Dermis blood vessel endothelial cell (primary cell): ENCODE measurements around the gene LAMC3. TPM values are rescaled to one million over a fixed set of nuclear protein-coding genes. Genes with fewer than 3 reads are reported as not detected.
A peak's percentile ranks its signal among the peaks of the same experiment; 100 is the strongest.
"Not testable (repeated sequence)": the region's sequence is repeated elsewhere in the genome, so short reads cannot be mapped to it uniquely, and the experiment has no call there.

Source experiments
- DNase-seq: peaks from one replicate; pipeline ENCODE4 v3.0.0; 2010
- total RNA-seq: library from RNA; depleted of rRNA; stranded (reverse); fragments of >200 nt; gene quantifications from 2 replicates; pipeline ENCODE4 v1.2.3, GENCODE V29; 2014

Gene LAMC3
- total RNA-seq, 1 donor from 2014 or later = 0.51 TPM

DNA sequence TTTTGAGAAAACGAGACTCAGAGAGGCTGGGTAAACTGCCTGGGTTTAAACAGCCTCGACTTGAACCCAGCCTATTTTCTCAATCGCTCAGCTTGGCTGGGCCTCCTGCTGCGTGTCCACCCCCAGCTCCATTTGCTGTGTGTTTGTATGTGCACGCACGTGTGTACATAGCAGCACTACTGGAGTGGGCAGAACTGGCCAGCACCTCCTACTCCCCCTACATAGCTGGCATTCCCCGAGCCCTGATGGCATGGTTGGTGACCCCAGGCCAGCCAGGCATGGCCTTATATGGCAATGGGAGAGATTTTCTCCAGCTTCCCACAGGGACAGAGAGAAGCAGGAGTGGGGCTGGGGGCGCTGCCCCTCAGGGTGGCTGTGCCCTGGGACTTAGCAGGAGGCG is 91.5 kb downstream of the LAMC3 start:
- DNase-seq = no peak

DNA sequence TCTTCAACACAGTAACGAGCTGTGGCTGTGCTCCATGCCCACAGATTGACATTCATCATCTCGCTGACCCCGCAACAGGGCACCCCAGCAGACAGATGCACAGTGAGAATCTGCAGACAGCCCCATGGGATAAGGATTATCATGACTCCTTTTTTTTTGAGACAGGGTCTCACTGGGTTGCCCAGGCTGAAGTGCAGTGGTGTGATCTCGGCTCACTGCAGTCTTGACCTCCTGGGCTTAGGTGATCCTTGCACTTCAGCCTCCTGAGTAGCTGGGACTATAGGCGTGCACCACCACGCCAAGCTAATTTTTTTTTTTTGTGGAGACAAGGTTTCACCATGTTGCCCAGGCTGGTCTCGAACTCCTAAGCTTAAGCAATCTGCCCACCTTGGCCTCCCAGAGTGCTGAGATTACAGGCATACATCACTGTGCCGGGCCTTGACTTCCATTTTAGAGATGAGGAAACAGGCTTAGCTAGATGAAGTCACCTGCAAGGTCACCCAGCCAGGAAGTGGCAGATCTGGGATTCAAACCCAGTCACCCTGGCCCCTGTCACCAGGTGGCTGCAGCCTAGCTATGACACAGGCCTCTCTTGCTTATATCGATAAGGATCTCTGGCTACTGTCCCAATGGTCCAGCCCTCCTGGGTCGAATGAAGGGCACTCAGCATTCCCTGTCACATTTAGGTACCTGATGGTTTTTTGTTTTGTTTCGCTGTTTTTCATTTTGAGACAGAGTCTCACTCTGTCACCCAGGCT is 92.4 kb downstream of the LAMC3 start:
- no peak for DNase-seq

DNA sequence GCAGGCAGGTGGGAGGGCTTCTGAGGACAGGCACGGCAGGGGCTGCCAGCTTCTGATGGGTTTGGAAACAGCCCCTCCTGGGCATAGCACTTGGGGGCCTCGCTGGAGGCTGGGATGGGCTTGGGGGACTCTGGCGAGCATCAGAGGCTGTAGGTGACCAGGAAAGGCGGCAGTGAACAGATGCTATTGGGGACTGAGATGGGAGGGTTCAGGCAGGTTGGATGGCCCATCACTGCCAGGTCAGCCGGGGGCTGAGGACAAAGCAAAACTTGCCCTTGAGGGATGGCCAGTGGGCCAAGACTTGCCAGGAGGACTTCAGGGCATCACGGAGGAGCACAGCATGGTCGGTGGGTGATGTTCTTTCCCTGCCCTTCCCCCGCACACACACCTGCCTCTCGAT is 94.0 kb downstream of the LAMC3 start:
- no peak for DNase-seq

DNA sequence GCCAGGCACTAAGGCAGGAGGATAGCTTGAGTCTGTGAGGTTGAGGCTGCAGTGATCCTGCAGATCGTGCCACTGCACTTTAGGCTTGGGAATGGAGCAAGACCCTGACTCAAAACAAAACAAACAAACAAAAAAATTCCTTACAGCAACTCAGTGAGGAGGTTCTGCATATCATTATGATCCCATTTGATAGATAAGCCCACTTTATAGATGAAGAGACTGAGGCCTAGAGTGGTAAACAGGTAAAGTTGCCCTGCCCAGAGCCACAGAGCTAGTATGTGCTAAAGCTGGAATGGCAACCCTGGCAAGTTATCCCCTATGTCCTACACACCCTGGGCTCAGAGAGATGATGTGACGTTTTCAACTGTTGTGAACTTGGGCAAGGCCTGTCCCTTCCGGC is 94.6 kb downstream of the LAMC3 start:
- DNase-seq = no peak

DNA sequence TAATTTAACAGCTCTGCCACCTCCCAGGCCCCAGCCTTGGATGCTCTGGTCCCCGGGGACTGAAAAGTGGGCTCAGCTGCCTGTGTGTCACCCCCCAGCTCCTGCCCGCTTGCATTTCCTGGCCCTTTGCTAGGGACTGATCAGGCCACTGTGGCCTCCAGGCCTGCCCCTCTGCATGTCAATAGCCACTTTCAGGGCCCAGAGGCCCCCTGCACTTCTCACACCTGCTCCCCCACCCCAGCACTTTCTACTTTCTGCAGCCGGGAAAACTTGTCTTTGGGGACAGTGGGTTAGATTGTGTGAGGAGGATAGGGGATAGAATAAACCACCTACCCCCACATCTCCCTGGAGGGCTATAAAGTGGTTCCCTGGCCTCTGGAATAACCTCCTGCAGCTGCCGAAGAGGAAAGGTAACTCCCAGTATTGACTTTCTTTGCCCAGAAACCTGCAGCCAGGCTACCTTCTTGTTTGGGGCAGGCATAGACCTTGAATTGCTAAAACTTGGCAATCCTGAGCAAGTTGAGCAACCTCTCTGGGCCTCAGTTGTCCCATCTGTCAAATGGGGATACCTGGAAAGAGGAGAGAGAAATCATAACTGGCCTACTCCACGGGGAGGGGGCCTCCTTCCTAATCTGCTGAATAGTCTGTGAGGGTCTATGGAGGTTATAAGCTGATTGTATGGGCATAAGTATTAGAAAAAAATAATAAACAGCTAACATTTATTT is 95.2 kb downstream of the LAMC3 start:
- no peak for DNase-seq

DNA sequence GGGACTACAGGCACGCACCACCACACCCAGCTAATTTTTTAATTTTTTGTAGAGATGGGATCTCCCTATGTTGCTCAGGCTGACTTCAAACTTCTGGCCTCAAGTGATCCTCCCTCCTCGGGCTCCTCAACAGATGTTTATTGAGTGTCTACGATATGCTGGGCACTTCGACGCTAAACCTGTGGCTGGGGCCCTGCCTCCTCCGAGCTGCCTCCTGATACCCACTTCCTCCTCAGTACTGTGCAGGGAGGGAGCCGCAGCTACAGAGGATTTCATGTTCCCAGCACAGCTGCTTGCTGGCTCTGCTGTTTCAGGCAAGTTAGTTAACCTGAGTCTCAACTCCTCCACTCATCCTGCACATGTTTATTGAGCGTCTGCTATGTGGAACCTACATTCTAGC is 97.0 kb downstream of the LAMC3 start:
- no peak for DNase-seq

DNA sequence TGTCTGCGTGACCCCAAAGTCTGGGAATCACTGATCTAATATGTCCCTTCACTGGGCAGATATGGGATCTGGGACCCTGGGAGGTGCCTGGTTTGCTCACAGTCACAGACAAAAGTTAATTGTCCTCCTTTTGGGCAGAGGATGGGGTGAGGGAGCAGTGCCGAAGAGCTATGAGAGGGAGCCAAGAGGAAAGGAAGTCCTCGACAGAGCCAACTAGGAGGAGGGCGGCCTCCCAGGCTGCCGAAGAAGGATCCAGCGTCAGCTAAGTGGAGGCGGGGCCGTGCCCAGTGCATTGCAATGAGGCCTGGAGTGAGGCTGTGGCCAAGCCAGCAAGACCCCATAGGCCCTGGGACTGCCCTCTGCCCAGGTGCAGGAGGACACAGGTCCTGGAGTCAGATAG is 98.8 kb downstream of the LAMC3 start:
- no peak for DNase-seq

DNA sequence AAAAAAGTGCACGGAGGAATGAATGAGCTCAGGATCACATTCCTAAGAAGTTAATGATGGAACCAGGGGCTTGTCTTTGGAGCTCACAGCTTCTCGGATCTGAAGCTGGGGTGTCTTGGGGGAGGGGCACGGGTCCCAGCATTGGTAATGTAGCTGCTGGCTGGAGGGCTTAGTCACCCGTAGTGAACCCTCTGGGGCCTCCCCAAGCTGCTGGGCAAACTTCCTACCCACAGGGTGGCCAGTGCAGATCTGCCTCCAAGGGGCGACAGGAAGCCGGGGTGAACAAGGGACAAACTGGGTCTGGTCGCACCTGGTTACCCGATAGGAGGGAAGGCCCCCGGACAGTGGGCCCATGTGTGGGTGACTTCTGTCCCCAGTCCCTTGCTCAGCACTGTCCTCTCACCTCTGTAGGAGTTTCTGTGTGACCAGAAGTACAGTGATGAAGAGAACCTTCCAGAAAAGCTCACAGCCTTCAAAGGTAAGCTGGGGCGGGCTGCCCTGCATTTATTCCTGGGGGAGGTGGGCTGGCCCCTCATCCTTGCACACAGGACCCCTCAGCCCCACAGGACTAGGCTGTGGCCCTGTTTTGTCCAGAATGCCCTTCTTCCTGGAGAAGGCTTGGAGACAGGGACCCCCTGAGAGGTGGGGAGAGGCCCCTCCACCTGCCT is 102.3 kb downstream of the LAMC3 start:
- DNase-seq = no peak

DNA sequence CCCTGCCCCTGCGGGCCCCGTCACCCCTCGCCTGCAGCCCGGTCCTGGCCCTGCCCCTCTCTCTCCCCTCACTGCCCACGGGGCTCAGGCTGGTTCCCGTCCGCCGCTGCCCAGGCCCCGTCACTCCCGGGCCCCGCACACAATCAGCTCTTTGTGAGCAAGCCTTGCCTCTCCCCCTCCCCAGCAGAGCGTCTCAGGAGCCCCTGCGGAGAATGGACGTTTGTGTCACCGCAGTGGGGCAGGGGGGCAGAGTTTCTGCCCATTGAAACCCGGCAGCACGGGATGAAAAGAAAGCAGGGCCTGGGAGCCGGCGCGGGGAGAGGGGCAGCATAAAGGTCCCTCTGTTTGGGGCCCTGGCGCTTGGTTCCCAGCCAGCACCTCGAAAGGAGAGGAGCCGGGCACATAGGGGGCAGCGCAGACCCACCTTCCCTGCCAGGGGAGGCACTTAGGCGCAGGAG is 102.9 kb downstream of the LAMC3 start:
- no peak for DNase-seq

DNA sequence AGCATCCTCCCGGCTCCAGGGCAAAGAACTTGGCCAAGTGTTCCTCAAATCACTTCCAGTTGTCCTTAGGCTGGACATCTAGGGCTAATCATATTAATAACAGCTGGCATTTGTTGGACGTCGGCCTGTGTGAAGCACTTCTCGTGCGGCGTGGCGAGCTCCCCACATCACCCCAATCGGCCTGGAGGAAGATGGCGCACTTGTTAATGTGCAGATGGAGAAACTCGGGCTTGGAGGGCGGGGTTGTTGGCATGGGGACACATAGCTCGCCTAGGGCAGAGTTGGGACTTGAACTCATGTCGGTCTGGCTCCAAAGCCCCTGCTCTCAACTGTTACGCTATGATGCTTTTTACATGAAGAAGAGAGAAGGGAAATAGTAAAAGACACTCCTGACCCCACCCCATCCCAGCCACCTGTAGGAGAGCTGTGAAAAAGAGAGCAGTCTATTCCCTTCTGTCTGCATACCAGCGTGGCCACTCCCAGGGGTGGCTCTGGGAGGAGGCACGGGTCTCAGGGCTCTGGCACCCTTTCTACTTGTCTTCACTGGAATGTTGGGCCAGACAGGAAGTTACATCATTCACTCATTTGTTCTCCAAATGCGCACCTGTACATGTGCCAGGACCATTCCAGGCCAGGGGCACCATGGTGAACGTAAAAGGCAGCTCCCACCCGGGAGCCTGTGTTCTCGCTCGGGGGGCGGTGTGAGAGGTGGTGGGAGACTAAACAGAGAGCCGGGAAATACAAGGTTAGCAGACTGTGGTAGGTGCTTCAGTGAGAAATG is 103.6 kb downstream of the LAMC3 start:
- peak; percentile 34 for DNase-seq

DNA sequence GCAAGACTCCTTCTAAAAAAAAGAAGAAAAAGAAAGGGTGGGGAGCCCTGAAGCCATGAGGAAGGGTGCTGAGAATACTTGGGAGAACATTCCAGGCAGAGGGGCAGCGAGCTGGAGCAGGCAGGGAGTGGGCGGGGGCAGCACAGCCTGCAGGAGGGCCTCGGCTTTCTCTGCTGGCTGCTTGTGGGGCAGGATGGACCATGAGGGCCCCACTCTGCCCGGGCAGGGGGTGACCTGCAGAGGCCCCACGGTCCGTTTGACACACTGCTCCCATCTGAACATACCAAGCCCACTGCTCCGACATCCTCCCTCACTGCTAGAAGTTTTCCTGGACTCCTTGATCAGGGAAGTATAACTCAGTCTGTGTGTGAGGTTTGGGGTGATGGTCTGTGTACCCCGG is 104.7 kb downstream of the LAMC3 start:
- DNase-seq = no peak

DNA sequence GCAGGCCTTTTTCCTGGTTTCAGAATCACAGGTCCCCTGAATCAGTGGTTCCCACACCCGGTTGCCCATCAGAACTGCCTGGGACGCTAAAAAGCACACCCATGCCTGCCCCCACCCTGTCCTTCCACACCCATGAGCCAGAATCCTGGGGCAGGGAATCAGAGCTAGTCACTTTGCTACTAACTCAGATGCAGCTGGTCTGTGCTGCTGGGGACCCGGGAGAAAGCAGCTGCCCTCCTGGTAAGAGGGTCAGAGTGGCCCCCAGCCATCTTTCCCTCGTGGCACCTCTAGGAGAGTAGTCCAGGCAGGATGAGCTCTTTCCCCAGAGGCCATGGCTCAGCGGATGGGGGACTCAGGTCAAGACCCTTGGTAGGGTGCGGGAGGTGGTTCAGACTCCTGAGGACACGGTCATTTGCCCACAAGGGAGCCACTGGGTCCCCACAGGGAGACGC is 105.1 kb downstream of the LAMC3 start:
- DNase-seq = no peak

DNA sequence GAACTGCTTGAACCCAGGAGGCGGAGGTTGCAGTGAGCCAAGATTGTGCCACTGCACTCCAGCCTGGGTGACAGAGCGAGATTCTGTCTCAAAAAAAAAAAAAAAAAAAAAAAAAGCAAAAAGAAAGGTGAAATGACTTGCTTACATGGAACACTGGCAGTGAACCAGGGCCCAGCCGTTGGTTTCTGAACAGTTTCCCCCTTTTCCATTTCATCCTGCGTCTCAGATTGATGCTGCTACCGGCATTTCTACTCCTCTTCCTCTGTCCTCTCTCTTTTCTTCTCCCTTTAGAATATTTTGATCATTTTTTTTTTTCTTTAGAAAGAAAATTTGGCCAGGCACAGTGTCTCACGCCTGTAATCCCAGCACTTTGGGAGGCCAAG is 106.4 kb downstream of the LAMC3 start:
- not testable (repeated sequence) for DNase-seq

DNA sequence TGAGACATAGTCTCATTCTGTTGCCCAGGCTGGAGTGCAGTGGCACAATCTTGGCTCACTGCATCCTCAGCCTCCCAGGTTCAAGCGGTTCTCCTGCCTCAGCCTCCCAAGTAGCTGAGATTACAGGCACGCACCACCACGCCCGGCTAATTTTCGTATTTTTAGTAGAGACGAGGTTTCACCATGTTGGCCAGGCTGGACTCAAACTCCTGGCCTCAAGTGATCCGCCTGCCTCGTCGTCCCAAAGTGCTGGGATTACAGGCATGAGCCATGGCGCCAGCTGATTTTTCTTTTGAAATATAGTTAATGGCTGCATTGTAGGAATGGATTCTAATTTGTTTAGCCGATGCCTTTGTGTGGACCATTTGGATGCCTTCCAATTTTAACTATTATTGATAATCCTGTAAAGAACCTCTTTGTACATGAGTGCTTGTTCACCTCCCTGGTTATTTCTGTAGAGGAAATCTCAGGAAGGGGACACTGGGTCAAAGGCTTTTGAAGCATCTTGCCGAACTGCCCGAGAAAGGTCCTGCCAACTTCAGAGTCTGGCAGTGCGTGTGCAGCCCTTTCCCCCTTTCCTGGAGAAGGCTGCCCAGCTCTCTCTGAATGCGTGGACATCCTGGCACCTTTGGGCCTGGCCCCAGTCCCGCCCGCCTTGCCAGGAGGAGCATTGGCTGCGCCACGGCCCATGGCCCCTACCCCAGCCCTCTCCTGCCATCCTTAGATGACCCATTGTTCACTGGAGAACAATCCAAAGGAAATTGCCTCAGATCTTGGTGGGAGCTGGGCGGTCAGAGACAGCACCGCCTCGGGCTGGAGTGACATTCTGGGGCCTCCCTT is 107.5 kb downstream of the LAMC3 start:
- peak; percentile 94 for DNase-seq

DNA sequence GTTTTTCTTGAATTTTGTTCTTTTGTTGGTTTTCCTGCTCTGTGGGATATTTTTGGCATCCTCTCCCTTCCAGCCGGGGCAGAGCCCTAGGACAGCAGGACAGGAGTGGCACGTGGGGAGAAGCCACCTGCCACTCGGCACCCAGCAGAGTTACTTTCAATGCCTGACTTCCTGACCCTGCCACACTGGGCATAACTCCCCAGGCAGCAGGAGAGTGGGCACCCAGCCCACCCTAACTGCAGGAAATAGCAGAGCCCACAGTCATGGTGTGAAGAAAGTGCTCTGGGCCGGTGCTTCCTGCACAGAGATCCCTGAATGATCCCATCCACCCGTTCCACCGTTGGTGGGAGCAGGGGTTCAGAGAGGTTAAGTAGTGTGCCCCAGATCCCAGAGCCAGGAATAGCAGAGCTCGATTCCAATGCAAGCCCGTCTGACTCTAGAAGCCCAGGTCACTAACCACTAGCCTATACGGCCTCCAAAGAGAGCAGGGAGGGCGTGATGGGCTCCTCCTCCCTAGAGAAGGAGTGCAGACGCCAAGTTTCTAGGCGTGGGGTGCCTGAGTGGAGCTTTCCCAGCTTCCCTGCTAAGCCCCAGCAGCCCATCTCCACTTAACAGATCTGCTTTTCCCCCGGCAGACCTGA is 108.3 kb downstream of the LAMC3 start:
- peak; percentile 91 for DNase-seq

DNA sequence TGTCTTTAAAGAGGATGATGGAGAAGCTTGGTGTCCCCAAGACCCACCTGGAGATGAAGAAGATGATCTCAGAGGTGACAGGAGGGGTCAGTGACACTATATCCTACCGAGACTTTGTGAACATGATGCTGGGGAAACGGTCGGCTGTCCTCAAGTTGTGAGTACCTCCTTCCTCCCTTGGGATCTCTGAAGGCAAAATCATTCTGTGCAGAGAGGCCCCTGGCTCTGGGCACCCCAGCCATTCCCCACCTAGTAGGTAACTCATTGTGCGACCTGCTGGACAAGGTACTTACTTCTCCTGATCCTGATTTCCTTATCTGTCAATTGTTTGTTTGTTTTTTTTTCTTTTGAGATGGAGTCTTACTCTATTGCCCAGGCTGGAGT is 108.8 kb downstream of the LAMC3 start:
- DNase-seq = no peak

DNA sequence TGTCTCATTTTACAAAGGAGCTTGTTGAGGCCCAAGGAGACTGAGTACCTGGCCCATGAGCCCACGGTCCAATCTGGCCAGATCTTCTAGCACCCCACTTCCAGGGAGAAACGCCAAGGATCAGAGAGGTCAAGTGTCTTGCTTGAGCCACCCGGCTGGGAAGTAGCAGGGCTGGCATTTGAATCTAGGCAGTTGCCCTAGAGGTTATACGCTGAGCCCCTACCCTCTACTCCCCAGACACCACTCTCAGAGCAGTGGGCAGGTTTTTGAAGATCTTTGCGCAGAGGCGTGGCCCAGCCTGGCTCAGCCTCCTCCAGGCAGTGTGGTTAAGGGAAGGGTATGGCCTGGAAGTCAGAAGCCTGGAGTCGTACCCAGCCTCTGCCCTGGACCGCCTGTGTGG is 110.6 kb downstream of the LAMC3 start:
- DNase-seq = no peak

DNA sequence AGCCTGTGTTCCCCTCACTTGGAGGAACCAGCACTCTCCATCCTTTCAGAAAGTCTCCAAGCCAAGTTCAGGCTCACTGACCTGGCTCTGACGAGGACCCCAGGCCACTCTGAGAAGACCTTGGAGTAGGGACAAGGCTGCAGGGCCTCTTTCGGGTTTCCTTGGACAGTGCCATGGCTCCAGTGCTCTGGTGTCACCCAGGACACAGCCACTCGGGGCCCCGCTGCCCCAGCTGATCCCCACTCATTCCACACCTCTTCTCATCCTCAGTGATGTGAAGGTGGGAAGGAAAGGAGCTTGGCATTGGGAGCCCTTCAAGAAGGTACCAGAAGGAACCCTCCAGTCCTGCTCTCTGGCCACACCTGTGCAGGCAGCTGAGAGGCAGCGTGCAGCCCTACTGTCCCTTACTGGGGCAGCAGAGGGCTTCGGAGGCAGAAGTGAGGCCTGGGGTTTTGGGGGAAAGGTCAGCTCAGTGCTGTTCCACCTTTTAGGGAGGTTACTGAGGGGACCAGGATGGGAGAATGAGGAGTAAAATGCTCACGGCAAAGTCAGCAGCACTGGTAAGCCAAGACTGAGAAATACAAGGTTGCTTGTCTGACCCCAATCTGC is 111.8 kb downstream of the LAMC3 start:
- DNase-seq = no peak

DNA sequence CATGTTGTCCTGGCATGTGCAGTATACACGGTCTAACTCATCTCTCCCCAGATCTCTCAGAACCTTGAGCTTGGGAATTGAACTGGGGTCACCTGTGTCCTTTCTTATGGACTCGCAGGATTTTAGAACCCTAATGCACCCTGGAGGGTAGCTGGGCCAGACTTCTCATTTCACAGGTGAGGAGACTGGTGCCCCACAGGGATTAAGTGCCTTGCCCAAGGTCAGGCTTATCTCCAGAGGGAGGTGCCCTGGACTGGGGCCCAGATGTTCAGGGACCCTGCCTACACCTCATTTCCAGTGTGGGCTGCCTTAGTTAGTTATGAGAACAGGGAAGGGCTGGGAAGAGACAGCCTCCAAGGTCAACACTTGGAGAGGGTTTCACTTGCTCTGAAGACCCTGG is 112.4 kb downstream of the LAMC3 start:
- DNase-seq = no peak

DNA sequence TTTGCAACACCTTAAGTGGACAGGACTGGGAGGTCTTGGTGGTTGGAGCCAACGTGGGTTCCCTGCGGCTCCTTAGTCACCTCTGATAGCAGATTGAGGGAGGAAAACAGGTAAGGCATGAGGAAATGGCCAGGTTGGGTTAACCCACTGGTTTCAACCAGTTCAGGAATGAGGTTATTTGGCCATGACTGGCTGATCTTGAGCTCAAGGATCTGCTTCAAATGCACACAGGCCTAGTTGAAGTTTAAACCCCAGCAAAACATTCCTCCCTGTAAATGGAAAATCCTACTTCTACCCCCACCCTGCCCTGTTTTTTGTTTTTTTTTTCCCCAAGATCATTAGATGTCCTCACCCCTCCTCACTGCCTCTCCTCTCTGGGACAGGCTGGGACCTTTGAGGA is 113.2 kb downstream of the LAMC3 start:
- DNase-seq = no peak

DNA sequence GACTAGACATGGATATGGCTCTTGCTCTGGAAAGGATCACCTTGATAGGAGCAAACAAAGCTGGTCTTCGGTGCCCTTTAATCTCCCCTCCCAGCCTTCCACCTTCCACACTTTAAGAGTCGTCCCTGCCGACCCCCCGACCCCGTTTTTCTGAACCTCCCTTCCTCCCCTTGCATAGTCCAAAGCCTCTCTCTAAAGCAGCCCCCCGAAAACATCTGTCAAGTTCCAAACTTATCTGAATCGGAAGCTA is 116.0 kb downstream of the LAMC3 start:
- DNase-seq = no peak
